ENCODE data around the gene HSPD1. TPM values are rescaled to one million over a fixed set of nuclear protein-coding genes. Genes with fewer than 3 reads are reported as not detected.

HSPD1 gene
- total RNA-seq, 1 donor from 2014 or later, result 326 TPM

DNA sequence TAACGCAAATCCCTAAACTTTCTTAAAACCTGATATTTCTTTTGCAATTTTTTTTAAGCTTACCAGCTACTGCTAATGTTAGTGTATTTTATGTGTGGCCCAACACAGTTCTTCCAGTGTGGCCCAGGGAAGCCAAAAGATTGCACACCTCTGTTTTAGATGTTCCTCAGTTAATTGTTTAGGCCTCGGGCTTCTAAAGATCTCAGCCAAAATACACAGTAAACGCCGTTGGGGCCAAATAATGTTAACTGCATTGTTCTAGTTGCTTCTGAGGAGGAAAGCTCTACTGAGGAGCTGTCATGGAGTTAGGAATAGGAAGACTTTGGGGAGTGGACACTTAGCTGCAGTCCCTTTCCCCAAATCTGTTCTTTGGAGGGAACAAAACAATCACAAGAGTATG, 2.6 kb upstream of the HSPD1 start:
- Mint-ChIP-seq H3K4me1 (peaks cover 32% of the 10 kb centered on the region), H3K36me3 (peaks cover 10% of the 10 kb centered on the region), H3K4me3 (peak overlapping the region; percentile 95), H3K9me3 (no peaks in the 10 kb centered on the region), H3K27ac (peak overlapping the region; percentile 68), H3K27me3 (ENCODE audit: low read depth) (no peaks in the 10 kb centered on the region)
- no peak for DNase-seq (ENCODE audit: low spot score in 2 of 2, unreplicated experiment in 2 of 2)
- TF ChIP-seq, protein P1, sequence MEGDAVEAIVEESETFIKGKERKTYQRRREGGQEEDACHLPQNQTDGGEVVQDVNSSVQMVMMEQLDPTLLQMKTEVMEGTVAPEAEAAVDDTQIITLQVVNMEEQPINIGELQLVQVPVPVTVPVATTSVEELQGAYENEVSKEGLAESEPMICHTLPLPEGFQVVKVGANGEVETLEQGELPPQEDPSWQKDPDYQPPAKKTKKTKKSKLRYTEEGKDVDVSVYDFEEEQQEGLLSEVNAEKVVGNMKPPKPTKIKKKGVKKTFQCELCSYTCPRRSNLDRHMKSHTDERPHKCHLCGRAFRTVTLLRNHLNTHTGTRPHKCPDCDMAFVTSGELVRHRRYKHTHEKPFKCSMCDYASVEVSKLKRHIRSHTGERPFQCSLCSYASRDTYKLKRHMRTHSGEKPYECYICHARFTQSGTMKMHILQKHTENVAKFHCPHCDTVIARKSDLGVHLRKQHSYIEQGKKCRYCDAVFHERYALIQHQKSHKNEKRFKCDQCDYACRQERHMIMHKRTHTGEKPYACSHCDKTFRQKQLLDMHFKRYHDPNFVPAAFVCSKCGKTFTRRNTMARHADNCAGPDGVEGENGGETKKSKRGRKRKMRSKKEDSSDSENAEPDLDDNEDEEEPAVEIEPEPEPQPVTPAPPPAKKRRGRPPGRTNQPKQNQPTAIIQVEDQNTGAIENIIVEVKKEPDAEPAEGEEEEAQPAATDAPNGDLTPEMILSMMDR (IDR thresholded peaks at IDR 0.05; ENCODE audit: unreplicated experiment), result no peak

DNA sequence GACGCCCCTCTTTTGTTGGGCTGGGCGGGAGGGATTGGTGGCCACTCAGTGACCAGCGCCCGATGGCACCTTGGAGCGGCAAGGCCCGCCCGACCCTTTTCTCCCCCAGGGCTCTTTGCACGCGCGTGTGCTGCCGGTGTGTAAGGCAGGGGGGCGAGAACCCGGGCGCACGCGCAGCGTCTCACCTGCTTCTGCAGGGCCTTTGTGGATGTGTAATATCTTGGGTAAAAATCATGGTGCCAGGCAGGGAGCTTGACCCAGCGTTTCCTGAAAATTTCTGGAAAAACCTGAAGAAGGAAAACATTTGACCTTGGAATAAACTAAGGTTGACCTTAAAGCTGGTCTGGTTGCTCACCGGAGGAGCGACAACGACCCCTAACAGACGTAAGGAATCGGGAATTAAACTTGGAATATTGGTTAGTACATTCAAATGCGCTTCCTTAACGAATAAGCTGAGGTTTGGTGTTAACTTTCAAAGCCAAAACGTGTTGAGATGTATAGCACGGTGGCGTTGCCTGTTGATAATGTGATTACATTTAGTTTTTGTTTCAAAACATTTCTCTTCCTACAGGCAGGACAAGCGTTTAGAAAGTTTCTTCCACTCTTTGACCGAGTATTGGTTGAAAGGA, 977 bp upstream of the HSPD1 start:
- TF ChIP-seq, protein P1 (IDR thresholded peaks at IDR 0.05; ENCODE audit: unreplicated experiment), result no peak
- Mint-ChIP-seq H3K9me3 (no peaks in the 10 kb centered on the region), H3K27me3 (ENCODE audit: low read depth) (no peaks in the 10 kb centered on the region), H3K36me3 (peaks cover 25% of the 10 kb centered on the region), H3K4me1 (peaks cover 46% of the 10 kb centered on the region), H3K4me3 (peak overlapping the region; percentile 95), H3K27ac (peak overlapping the region; percentile 95)
- no peak for DNase-seq (ENCODE audit: low spot score in 2 of 2, unreplicated experiment in 2 of 2)

DNA sequence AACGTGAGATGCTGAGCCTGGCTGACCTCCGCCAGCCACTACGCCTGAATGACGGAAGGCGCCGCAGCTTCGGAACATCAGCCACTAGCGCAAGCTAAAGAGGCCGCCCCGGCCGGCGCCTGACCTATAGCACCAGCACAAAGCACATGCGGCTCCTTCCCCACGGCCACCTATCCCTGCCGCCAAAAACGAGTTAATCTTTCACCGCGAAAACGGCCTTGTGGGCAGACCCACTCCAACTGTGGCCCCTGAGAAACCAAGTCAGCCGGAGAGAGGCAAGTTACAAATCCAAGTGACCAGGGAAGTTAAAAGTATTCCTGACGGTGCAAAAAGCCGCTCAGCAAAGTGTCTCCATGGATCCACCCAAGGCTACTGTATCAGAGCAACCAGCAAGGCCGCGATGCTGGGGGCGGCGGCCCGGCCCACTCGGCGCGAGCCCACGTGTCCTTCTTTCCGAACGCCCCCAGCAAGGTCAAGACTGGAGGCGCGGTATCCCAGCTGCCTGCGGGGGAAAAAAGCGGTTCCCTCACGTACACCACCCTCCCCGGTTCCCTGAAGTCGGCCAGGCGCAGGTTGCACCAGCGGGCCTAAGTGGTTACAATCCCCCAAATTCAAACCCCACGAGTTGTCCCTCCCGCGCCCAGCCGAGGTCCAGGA, 575 bp downstream of the HSPD1 start:
- Mint-ChIP-seq H3K4me3 (peak overlapping the region; percentile 95), H3K27ac (peak overlapping the region; percentile 95), H3K9me3 (no peaks in the 10 kb centered on the region), H3K27me3 (ENCODE audit: low read depth) (no peaks in the 10 kb centered on the region), H3K4me1 (peaks cover 47% of the 10 kb centered on the region), H3K36me3 (peaks cover 27% of the 10 kb centered on the region)
- TF ChIP-seq, protein P1 (IDR thresholded peaks at IDR 0.05; ENCODE audit: unreplicated experiment), result no peak
- peak; percentile 30 to 55 for DNase-seq (ENCODE audit: low spot score in 2 of 2, unreplicated experiment in 2 of 2)

DNA sequence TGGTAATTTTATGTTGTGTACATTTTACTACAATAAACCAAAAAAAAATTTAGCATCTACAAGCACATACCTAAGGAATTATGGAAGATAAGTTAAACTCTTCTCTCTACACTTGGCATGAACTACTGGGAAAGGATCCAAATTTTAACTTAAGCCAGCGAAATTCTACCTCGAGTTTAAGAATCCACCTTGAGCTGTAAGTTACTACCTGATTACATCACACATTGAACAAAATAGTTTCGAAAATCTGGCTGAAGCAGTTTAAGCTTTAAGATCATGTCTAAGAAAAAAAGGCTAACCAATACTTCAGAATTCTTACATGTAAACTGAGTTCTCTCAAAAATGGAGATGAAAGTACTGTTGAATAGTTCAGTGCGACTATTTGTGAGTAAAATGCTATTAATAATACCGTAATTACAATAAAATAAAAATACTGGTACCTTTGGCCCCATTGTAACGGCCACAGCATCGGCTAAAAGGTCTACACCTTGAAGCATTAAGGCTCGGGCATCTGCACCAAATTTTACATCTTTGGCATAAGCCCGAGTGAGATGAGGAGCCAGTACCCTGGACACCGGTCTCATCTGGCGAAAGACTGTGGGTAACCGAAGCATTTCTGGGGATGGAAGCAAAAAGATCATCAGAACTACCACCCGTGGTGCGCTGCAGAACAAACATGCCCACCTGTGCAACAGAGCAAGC, 1.3 kb downstream of the HSPD1 start:
- no peaks in the 10 kb centered on the region for H3K27me3 Mint-ChIP-seq (ENCODE audit: low read depth)
- peaks cover 27% of the 10 kb centered on the region for H3K36me3 Mint-ChIP-seq
- peak overlapping the region; percentile 95 for H3K27ac Mint-ChIP-seq
- no peaks in the 10 kb centered on the region for H3K9me3 Mint-ChIP-seq
- TF ChIP-seq, protein P1 (IDR thresholded peaks at IDR 0.05; ENCODE audit: unreplicated experiment), result no peak
- peak overlapping the region; percentile 95 for H3K4me3 Mint-ChIP-seq
- peaks cover 47% of the 10 kb centered on the region for H3K4me1 Mint-ChIP-seq
- no peak for DNase-seq (ENCODE audit: low spot score in 2 of 2, unreplicated experiment in 2 of 2)

DNA sequence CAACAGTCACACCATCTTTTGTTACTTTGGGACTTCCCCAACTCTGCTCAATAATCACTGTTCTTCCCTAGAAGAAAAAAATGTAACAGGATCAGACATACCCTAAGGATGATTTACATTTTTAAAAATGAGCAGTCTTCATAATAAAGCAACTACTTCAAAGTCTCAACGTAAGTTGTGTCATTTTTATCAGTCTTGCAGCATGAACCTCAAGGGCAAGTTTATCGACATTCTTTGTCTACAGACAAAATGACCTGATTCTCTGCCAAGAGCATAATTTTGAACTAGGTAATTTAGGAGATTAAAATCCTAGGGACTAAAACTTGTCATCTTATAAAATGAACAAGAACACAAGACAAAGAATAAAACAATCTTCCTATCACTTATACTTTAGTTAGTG, 2.3 kb downstream of the HSPD1 start:
- Mint-ChIP-seq H3K36me3 (peaks cover 32% of the 10 kb centered on the region), H3K4me3 (peak overlapping the region; percentile 95), H3K4me1 (peaks cover 43% of the 10 kb centered on the region), H3K27me3 (ENCODE audit: low read depth) (no peaks in the 10 kb centered on the region), H3K27ac (peak overlapping the region; percentile 95), H3K9me3 (no peaks in the 10 kb centered on the region)
- TF ChIP-seq, protein P1 (IDR thresholded peaks at IDR 0.05; ENCODE audit: unreplicated experiment), result no peak
- DNase-seq (ENCODE audit: low spot score in 2 of 2, unreplicated experiment in 2 of 2), result no peak

Measured in mesothelial cell of epicardium (in vitro differentiated cells).